Peyer's patch (tissue), 4 donors: ENCODE data around the gene RIOK2. TPM values are rescaled to one million over a fixed set of nuclear protein-coding genes. Genes with fewer than 3 reads are reported as not detected.
A peak's percentile ranks its signal among the peaks of the same experiment; 100 is the strongest.

Experiments
- DNase-seq, 3 donors: peaks; one replicate each; pipeline ENCODE4 v3.0.0-alpha.2; 2017 to 2019
- H3K27ac ChIP-seq, 4 donors: fragments of 200-600 bp; sonication (generic); one replicate each; pipeline ENCODE4 v1.5.1; 2016 to 2019
- H3K27me3 ChIP-seq, 2 donors: fragments of 200-600 bp; sonication (generic); one replicate each; pipeline ENCODE4 v1.5.1; 2019
- H3K36me3 ChIP-seq, 3 donors: fragments of 200-600 bp; sonication (generic); one replicate each; pipeline ENCODE4 v1.5.1; 2016 to 2019
- H3K4me1 ChIP-seq, 4 donors: fragments of 200-600 bp; sonication (generic); one replicate each; pipeline ENCODE4 v1.5.1; 2016 to 2019
- H3K4me3 ChIP-seq, 4 donors: fragments of 200-600 bp; sonication (generic); 1 replicate in 3 of 4; 2 replicates in 1 of 4; pipeline ENCODE4 v1.5.1; 2016 to 2019; ENCODE audit warnings: mild to moderate bottlenecking in 1 of 4
- H3K9me3 ChIP-seq, 4 donors: fragments of 200-600 bp; sonication (generic); one replicate each; pipeline ENCODE4 v1.5.1; 2016 to 2019; ENCODE audit warnings: mild to moderate bottlenecking in 1 of 4
- CTCF ChIP-seq, 6 experiments: fragments of 450-650 bp in 4 of 6; fragments of 200-600 bp in 2 of 6; sonication (generic) in 1 of 6; IDR thresholded peaks; one replicate each; pipeline ENCODE4 v1.5.1; 2017 to 2019; ENCODE audit warnings: antibody characterized with exemption in 6 of 6, mild to moderate bottlenecking in 3 of 6, moderate library complexity in 1 of 6
- POLR2A ChIP-seq, 2 donors: fragments of 450-650 bp; IDR thresholded peaks; one replicate each; pipeline ENCODE4 v1.5.1; 2017; ENCODE audit warnings: antibody characterized with exemption in 2 of 2, mild to moderate bottlenecking in 2 of 2, moderate library complexity in 2 of 2
- total RNA-seq, 4 donors: library from RNA; depleted of rRNA; stranded (reverse); fragments of >200 nt; gene quantifications; one replicate each; pipeline ENCODE4 v1.1.0, GENCODE V29; 2016

Gene RIOK2
- total RNA-seq, 4 donors from 2014 or later = 16.5 to 25.3 (median 19.4) TPM

- Histone ChIP-seq H3K4me3 (no peak overlapping the region), H3K27ac (peak overlapping the region in 2 of 4 donors; percentile 44 to 63), H3K27me3 (no peaks in the 10 kb centered on the region), H3K4me1 (peaks cover 0 to 3% (median 0%) of the 10 kb centered on the region in 4 donors), H3K9me3 (no peaks in the 10 kb centered on the region), H3K36me3 (peaks cover 0 to 55% (median 0%) of the 10 kb centered on the region in 3 donors)
- TF ChIP-seq POLR2A (IDR thresholded peaks at IDR 0.05) = no peak
- no peak for TF ChIP-seq CTCF (IDR thresholded peaks at IDR 0.05)
- no peak for DNase-seq
These were observed 18.2 kb downstream of the RIOK2 start for GRCh38 chr5:97164846-97165245.

- H3K4me3 ChIP-seq = no peak overlapping the region
- H3K27ac ChIP-seq = no peak overlapping the region
- TF ChIP-seq CTCF (IDR thresholded peaks at IDR 0.05) = no peak
- no peak for TF ChIP-seq POLR2A (IDR thresholded peaks at IDR 0.05)
- peaks cover 0 to 52% (median 0%) of the 10 kb centered on the region in 3 donors for H3K36me3 ChIP-seq
- H3K4me1 ChIP-seq = peaks cover 0 to 3% (median 0%) of the 10 kb centered on the region in 4 donors
- no peak for DNase-seq
- H3K9me3 ChIP-seq = no peaks in the 10 kb centered on the region
- H3K27me3 ChIP-seq = no peaks in the 10 kb centered on the region
These were observed 19.2 kb downstream of the RIOK2 start for GRCh38 chr5:97163790-97164285.

- H3K4me3 ChIP-seq = no peak overlapping the region
- no peak for DNase-seq
- no peaks in the 10 kb centered on the region for H3K27me3 ChIP-seq
- H3K27ac ChIP-seq = no peak overlapping the region
- peaks cover 0 to 47% (median 0%) of the 10 kb centered on the region in 3 donors for H3K36me3 ChIP-seq
- no peaks in the 10 kb centered on the region for H3K9me3 ChIP-seq
- TF ChIP-seq CTCF (IDR thresholded peaks at IDR 0.05) = peak; percentile 16 to 69 (median 54)
- no peak for TF ChIP-seq POLR2A (IDR thresholded peaks at IDR 0.05)
- peaks cover 0 to 3% (median 0%) of the 10 kb centered on the region in 4 donors for H3K4me1 ChIP-seq
These were observed 19.7 kb downstream of the RIOK2 start for GRCh38 chr5:97163360-97163764.

- H3K27ac ChIP-seq = no peak overlapping the region
- H3K4me3 ChIP-seq = no peak overlapping the region
- TF ChIP-seq CTCF (IDR thresholded peaks at IDR 0.05) (peak; percentile 67 to 93 (median 92)), POLR2A (IDR thresholded peaks at IDR 0.05) (no peak)
- no peaks in the 10 kb centered on the region for H3K9me3 ChIP-seq
- peaks cover 0 to 3% (median 0%) of the 10 kb centered on the region in 4 donors for H3K4me1 ChIP-seq
- DNase-seq = peak in 2 of 3 donors; percentile 42 to 86
- H3K36me3 ChIP-seq = peaks cover 0 to 34% (median 0%) of the 10 kb centered on the region in 3 donors
- no peaks in the 10 kb centered on the region for H3K27me3 ChIP-seq
These were observed 21.0 kb downstream of the RIOK2 start for GRCh38 chr5:97162045-97162444.

GRCh38 chr5:97157689-97158088 is 25.4 kb downstream of the RIOK2 start:
- Histone ChIP-seq H3K36me3 (peaks cover 0 to 25% (median 0%) of the 10 kb centered on the region in 3 donors), H3K9me3 (no peaks in the 10 kb centered on the region), H3K4me1 (no peaks in the 10 kb centered on the region), H3K4me3 (no peak overlapping the region), H3K27me3 (no peaks in the 10 kb centered on the region), H3K27ac (no peak overlapping the region)
- no peak for DNase-seq
- TF ChIP-seq CTCF (IDR thresholded peaks at IDR 0.05) (no peak), POLR2A (IDR thresholded peaks at IDR 0.05) (no peak)
